HG02884 (cell line): Measurements from ENCODE around the gene PAQR6.

ENCODE experiments used
- ATAC-seq: cut with Tn5 transposase; IDR thresholded peaks from one replicate; pipeline ENCODE4 v1.9.1; 2021; ENCODE audit warnings: mild to moderate bottlenecking, moderate library complexity; ENCODE audit not compliant: unreplicated experiment

Gene PAQR6

GRCh38 chr1:156266051-156266450 is 18.2 kb upstream of the PAQR6 start:
- ATAC-seq: no peak

DNA sequence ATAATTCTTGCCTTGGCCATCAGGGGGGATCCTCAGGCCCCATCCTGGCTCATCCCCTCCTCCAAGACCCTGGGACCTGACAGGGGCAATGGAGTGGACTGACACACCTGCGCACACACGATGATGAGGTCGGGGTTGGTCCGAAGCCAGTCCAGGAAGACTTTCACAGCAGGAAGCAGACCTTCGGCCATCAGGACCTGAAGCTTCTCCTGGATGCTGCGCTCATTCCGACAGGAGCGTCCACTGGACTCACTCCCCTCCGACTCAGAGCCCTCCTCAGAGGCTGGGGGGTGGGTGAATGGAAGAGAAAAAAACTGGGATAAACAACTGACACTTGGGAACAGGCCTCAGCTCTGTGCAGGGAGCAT is 15.4 kb upstream of the PAQR6 start:
- ATAC-seq: no peak

- no peak for ATAC-seq
Measured at GRCh38 chr1:156262461-156263287, 14.8 kb upstream of the PAQR6 start.

DNA sequence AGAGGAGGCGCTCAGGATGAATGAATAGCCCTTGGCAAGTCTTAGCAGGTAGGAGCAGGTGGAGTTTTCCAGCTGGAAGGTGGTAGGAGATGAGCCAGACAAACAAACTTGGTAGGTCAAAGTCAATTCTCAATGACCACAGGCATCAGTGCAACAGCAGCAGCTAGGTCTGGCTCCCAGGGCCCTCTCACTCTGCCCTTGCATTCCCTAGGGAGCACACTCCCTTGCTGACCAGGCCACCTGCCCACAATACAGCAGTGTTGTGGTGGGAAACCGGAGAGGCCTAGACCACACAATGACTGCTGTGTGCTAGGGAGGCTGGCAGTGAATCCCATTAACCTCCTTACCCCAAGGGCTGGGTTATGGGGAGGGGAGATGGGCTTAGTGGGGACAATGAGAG is 13.0 kb upstream of the PAQR6 start:
- ATAC-seq: no peak

DNA sequence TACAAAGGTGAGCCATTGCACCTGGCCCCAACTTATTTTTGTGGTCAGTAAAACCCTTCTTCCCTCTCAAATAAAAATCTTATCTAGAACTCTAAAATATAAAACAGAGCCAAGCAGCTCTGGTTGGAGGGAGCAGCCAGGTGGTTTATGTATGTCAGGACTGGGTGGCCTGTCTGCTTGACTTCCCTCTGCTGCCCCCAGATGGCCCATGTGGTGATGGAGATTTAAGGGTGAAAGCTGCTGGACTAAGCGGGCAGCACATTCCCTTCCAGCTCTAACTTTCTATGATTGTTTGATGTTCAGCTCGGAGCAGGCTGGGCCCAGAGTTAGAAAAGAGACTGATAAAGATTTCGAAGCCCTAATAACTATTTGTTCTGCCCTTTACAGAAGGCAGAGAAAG is 11.9 kb upstream of the PAQR6 start:
- ATAC-seq: no peak

DNA sequence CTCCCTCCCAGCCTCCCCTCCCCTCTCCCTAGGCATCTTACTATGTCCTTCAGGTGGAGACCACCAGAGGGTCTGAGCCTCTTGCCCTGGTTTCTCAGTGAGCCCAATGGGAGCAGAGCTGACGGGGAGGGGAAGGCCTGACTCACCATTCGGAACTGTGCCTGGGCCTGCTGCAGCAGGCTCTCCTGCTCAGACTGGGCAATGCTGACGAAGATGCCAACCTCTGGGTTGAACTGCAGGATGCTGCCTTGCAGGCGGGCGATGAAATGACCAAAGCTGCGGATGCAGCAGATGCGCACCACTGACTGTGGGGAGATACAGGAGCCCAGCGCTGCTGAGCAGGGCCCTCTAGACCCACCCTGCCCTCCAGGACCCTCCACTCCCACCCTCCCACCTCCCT is 11.0 kb upstream of the PAQR6 start:
- no peak for ATAC-seq

DNA sequence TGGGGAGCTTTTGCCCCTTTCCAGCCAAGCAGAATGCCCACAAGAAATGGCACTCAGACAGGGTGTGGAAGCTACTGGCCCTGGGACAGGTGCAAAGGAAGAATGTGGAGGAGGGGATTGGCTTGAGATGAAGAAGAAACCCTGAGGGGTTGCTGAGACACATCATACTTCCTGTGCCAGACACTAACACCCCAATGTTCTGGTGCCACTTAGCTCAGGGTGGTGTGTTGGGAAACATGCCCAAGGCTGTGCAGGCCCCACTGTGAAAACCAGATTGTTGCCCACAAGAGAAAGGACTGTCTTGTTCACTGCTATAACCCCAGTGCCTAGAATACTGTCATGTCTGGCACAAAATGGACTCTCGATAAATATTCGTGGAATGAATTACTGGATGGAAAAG is 9.9 kb upstream of the PAQR6 start:
- no peak for ATAC-seq

DNA sequence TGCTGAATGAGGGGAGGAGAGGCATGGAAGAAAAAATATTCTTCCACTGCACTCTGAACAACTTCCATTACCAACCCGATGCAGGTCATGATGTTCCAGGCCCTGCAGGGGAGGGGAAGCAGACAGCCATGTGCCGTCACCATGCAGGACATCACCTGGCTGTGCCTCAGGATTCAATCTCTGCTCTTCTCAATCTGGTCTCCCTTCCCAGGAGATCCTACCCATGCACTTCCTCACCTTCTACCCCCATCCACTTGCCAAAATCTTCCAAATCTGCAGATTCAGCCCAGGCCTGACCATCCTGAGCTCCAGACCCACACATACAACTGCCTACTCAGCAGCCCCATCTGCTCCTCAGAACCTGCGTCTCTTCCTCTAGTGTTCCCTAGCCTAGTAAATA is 5.8 kb upstream of the PAQR6 start:
- ATAC-seq: no peak

- no peak for ATAC-seq
Measured at GRCh38 chr1:156251527-156251926, 3.7 kb upstream of the PAQR6 start.

- ATAC-seq: no peak
Measured at GRCh38 chr1:156249593-156249992, 1.7 kb upstream of the PAQR6 start.

DNA sequence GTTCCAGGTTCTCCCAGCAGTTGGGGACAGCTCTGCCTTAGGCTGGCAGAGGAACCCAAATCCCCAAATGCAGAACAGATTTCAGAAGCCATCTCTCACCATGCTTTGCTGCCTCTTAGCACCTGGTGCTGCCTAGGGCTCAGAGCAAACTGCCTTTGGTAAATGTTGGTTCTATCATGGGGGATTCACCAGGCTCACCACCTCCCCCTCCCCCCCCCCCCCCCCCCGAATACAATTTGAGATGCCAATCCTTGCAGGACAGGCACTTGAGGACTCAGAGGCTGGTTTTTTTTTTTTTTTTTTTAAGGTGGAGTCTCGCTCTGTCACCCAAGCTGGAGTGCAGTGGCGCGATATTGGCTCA is 447 bp upstream of the PAQR6 start:
- no peak for ATAC-seq

GRCh38 chr1:156246781-156247459 is 936 bp downstream of the PAQR6 start:
- ATAC-seq: no peak

GRCh38 chr1:156246241-156246780 is 1.5 kb downstream of the PAQR6 start:
- no peak for ATAC-seq

DNA sequence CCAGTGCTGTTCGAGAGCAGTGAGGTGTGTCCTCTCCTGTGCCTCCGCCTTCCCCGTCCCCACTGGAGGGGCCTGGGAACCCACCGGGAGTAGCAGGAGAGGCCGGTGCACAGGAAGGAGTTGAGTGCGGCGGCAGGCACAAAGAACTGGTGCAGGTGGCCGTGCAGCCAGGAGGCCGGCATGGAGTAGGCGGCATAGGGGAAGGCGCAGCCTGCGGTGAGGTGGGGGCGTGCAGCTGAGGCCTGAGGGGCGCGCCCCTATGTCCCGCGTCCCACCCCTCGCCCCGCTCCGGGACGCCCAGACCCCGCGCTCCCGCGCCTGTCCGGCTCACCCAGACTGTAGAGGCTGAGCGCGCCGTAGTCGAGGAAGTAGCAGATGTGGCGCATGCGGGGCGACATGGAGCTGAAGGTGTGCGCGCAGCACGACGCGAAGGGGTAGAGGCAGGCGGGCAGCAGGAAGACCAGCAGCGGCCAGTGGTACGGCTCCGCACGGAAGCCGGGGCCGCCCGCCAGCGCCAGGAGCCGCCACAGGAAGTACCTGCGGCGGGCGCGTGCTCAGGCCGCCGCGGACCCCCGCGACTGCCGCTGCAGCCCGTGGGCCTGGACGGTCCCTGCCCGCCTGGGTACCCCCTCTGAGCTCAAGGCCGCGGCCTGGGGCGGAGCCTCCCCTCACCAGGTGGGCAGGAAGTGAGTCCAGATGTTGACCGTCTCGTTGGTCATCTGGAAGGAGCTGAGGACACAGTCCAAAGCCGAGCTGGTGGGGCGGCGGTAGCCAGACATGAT is 2.2 kb downstream of the PAQR6 start:
- ATAC-seq: no peak

DNA sequence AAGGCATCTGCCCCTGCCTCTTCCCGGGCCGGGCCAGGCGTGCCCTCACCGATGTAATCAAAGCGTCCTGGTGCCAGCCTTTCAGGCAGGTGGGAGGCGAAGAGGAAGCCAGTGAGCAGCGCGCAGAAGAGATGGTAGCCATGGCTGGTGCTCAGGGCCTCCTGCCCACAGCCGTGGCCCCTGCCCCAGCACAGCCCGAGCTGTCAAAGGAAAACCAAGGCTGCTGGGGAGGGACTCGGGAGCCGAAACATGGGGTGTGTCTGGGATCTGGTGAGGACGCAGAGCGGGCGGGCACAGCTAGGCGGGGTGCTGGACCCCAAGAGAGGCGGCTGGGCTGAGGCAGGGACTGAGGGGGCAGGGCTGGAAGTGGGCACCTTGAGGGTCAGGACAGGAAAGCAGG is 3.1 kb downstream of the PAQR6 start:
- ATAC-seq: no peak

DNA sequence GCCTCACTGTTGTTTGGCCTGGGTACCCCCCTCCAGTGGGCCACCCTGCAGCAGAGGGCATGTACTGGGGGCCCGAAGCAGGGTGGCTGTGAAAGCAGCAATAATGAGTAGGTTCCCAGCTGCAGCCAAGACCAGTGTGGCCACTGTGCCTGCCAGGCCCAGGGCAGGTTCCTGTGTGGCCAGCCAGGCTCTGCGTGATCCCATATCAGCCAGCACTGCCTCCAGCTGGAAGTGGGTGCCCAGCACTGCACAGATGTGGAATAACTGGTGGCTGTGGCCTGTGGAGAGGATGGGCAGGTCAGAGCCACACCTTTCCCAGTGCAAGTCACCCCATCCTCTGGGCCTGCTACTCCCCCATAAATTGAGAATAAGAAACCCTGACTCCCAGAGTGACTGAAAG is 3.7 kb downstream of the PAQR6 start:
- no peak for ATAC-seq

DNA sequence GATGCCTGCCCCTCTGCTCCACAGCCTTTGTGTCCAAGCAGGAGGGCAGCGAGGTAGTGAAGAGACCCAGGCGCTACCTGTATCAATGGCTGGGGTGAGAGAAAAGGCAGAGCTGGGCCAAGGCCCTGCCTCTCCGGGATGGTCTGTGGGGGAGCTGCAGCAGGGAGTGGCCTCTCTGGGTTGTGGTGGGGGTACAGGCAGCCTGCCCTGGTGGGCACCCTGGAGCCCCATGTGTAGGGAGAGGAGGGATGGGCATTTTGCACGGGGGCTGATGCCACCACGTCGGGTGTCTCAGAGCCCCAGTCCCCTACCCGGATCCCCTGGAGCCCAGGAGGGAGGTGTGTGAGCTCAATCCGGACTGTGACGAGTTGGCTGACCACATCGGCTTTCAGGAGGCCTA is 5.1 kb downstream of the PAQR6 start:
- no peak for ATAC-seq

- ATAC-seq: no peak
Measured at GRCh38 chr1:156241926-156242325, 5.9 kb downstream of the PAQR6 start, which contains the start of gene BGLAP. TSS of gene BGLAP (plus strand) at chr1:156242184. CDS start at chr1:156242232, 48 bp downstream.

DNA sequence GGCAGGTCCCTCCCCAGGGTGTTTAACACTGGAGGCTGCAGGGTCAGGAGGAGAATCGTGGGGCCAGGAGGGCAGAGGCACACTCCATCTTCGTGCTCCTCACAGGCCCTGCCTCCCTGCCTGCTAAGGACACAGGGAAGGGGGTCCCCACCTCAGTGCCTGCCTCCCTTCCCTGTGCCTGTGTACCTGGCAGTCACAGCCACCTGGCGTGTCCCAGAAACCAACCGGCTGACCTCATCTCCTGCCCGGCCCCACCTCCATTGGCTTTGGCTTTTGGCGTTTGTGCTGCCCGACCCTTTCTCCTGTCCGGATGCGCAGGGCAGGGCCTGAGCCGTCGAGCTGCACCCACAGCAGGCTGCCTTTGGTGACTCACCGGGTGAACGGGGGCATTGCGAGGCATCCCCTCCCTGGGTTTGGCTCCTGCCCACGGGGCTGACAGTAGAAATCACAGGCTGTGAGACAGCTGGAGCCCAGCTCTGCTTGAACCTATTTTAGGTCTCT is 6.5 kb downstream of the PAQR6 start:
- no peak for ATAC-seq

DNA sequence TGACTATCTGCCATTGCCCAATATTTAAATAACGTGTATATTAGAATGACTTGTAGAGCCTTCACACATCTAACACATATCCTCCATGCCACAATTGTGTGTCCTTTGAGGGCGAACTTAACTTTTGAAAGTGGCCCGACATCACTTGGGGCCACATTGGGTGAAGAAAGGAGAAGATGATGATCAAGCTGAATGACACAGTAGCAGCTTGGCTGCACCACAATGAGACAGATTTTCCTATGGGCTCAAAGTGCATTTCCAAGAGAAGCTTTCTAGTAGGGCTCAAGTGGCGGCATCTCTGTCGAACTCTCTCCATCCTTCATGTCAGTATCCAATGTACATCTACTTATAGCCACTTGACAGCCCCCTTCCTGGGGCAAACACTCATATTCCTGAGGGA is 9.6 kb downstream of the PAQR6 start:
- no peak for ATAC-seq

GRCh38 chr1:156236164-156236563 is 11.7 kb downstream of the PAQR6 start:
- no peak for ATAC-seq
